Left kidney (tissue), 8 donors: ENCODE measurements around the gene PRM3. TPM values are rescaled to one million over a fixed set of nuclear protein-coding genes. Genes with fewer than 3 reads are reported as not detected.
A peak's percentile ranks its signal among the peaks of the same experiment; 100 is the strongest.

Experiments
- DNase-seq: peaks from one replicate; pipeline ENCODE4 v3.0.0-alpha.2; 2013
- long read RNA-seq, 8 donors: transcript quantifications; one replicate each; lab custom pipeline, GENCODE V29; 2026
- polyA plus RNA-seq: library from polyadenylated mRNA; unstranded; fragments of 120-200 nt; gene quantifications from one replicate; pipeline ENCODE4 v1.2.1, GENCODE V29; 2013; ENCODE audit not compliant: insufficient read length

The PRM3 gene
- polyA plus RNA-seq: not detected
- long read RNA-seq, donor 1: 0 reads
- long read RNA-seq, donor 2: 0 reads
- long read RNA-seq, donor 3: 0 reads
- long read RNA-seq, donor 4: 0 reads
- long read RNA-seq, donor 5: 0 reads
- long read RNA-seq, donor 6: 0 reads
- long read RNA-seq, donor 7: 0 reads
- long read RNA-seq, donor 8: 0 reads

GRCh38 chr16:11272921-11273720 is at the start of gene PRM3:
TSS of gene PRM3 (minus strand) at chr16:11273629. CDS start at chr16:11273595, 34 bp downstream.
- no peak for DNase-seq

- no peak for DNase-seq
Observed at GRCh38 chr16:11322823-11323222, 49.4 kb upstream of the PRM3 start.

- DNase-seq: no peak
Observed at GRCh38 chr16:11321662-11322061, 48.2 kb upstream of the PRM3 start.

GRCh38 chr16:11320170-11320569 is 46.7 kb upstream of the PRM3 start:
- no peak for DNase-seq

- no peak for DNase-seq
Observed at GRCh38 chr16:11319529-11320146, 46.2 kb upstream of the PRM3 start.

GRCh38 chr16:11318817-11319216 is 45.4 kb upstream of the PRM3 start:
- DNase-seq: no peak

- DNase-seq: no peak
Observed at GRCh38 chr16:11316331-11317015, 43.0 kb upstream of the PRM3 start.

- peak; percentile 83 for DNase-seq
Observed at GRCh38 chr16:11315510-11315909, 42.1 kb upstream of the PRM3 start.

GRCh38 chr16:11314309-11314894 is 41.0 kb upstream of the PRM3 start:
- no peak for DNase-seq

GRCh38 chr16:11313493-11314308 is 40.3 kb upstream of the PRM3 start:
- no peak for DNase-seq

GRCh38 chr16:11312718-11313492 is 39.5 kb upstream of the PRM3 start:
- DNase-seq: no peak

- DNase-seq: no peak
Observed at GRCh38 chr16:11310997-11311561, 37.6 kb upstream of the PRM3 start.

- no peak for DNase-seq
Observed at GRCh38 chr16:11310634-11310977, 37.2 kb upstream of the PRM3 start.

GRCh38 chr16:11309895-11310633 is 36.6 kb upstream of the PRM3 start:
- DNase-seq: no peak

GRCh38 chr16:11308493-11309283 is 35.3 kb upstream of the PRM3 start:
- DNase-seq: no peak

GRCh38 chr16:11307639-11308492 is 34.4 kb upstream of the PRM3 start:
- DNase-seq: no peak

- DNase-seq: no peak
Observed at GRCh38 chr16:11306997-11307638, 33.7 kb upstream of the PRM3 start.
